Spleen (tissue), 11 donors: ENCODE measurements around the gene SCN4B. TPM values are rescaled to one million over a fixed set of nuclear protein-coding genes. Genes with fewer than 3 reads are reported as not detected.

Experiments
- DNase-seq: peaks from one replicate; pipeline ENCODE4 v3.0.0-alpha.2; 2020
- H3K27ac ChIP-seq, 8 donors: fragments of 200-600 bp; sonication (generic) in 7 of 8; 1 replicate in 4 of 8; 2 replicates in 4 of 8; pipeline versions ENCODE4 v1.5.0 to v1.8.0; 2016 to 2021; ENCODE audit warnings: inconsistent platforms in 4 of 8, mild to moderate bottlenecking in 4 of 8, moderate library complexity in 1 of 8
- H3K27me3 ChIP-seq, 7 donors: fragments of 200-600 bp; sonication (generic) in 6 of 7; replicated peaks in 1 of 7; 1 replicate in 4 of 7; 2 replicates in 3 of 7; pipeline versions ENCODE4 v1.5.0 to v1.8.0; 2016 to 2021; ENCODE audit warnings: inconsistent platforms in 3 of 7, mild to moderate bottlenecking in 1 of 7
- H3K36me3 ChIP-seq, 6 donors: fragments of 200-600 bp; sonication (generic) in 5 of 6; 1 replicate in 4 of 6; 2 replicates in 2 of 6; pipeline versions ENCODE4 v1.5.0 to v1.8.0; 2016 to 2021; ENCODE audit warnings: inconsistent platforms in 2 of 6
- H3K4me1 ChIP-seq, 6 donors: fragments of 200-600 bp; sonication (generic) in 5 of 6; 1 replicate in 3 of 6; 2 replicates in 3 of 6; pipeline versions ENCODE4 v1.5.0 to v1.8.0; 2016 to 2021; ENCODE audit warnings: inconsistent platforms in 3 of 6
- H3K4me3 ChIP-seq, 8 donors: fragments of 200-600 bp; sonication (generic) in 7 of 8; 1 replicate in 4 of 8; 2 replicates in 4 of 8; pipeline versions ENCODE4 v1.5.0 to v1.8.0; 2016 to 2021; ENCODE audit warnings: inconsistent platforms in 4 of 8, mild to moderate bottlenecking in 4 of 8, moderate library complexity in 2 of 8
- H3K9me3 ChIP-seq, 8 donors: fragments of 200-600 bp; sonication (generic) in 7 of 8; 1 replicate in 4 of 8; 2 replicates in 4 of 8; pipeline versions ENCODE4 v1.5.0 to v1.8.0; 2016 to 2021; ENCODE audit warnings: inconsistent platforms in 4 of 8
- CTCF ChIP-seq, 11 experiments: fragments of 200-600 bp in 7 of 11; fragments of 450-650 bp in 4 of 11; sonication (generic) in 4 of 11; IDR thresholded peaks in 8 of 11; conservative IDR thresholded peaks in 3 of 11; 1 replicate in 7 of 11; 2 replicates in 4 of 11; pipeline versions ENCODE4 v1.4.0 to v1.8.0; 2016 to 2021; ENCODE audit warnings: antibody characterized with exemption in 11 of 11, inconsistent platforms in 4 of 11, mild to moderate bottlenecking in 1 of 11
- POLR2A ChIP-seq, 3 donors: fragments of 450-650 bp; IDR thresholded peaks; one replicate each; pipeline ENCODE4 v1.5.1; 2017; ENCODE audit warnings: antibody characterized with exemption in 3 of 3, mild to moderate bottlenecking in 1 of 3
- POLR2AphosphoS5 ChIP-seq, 3 donors: sonication (generic); formaldehyde crosslinking; IDR thresholded peaks; one replicate each; pipeline ENCODE4 v1.5.1; 2017; ENCODE audit warnings: antibody characterized with exemption in 3 of 3
- WGBS, 5 donors: extraction: QIAGEN DNeasy Blood & Tissue Kit in 3 of 5; methylation state at CpG; one replicate each; pipeline versions ENCODE4 v1.1.5 to v1.1.7; 2013 to 2018; 5-methylcytosine and 5-hydroxymethylcytosine counted together
- intact Hi-C: fragments of 100-400 bp; cut with DNase I; formaldehyde crosslinking; loops from one replicate; pipeline ENCODE4 v1.15.0; 2023; ENCODE audit warnings: low total_unique reads
- polyA plus RNA-seq, 3 donors: library from polyadenylated mRNA; stranded (reverse); fragments of 200-250 nt; gene quantifications; one replicate each; pipeline ENCODE4 v1.2.1, GENCODE V29; 2013
- total RNA-seq, 7 donors: library from RNA; depleted of rRNA in 3 of 7; stranded (reverse); fragments of >200 nt in 3 of 7; fragmentation: NEBNext Ultra II Directional in 4 of 7; extraction: Animal tissue kit (Norgen Biotek cat#: 25700) in 4 of 7; gene quantifications; one replicate each; pipeline versions ENCODE4 v1.1.0 to v1.2.1, GENCODE V29; 2016 to 2021
- donor health status: healthy with polysubstance abuse.
- donor health status: DM: no; HTN: no; CAD: no; lungs with moderate emphysema.
- donor health status: DM: no; HTN: no; CAD: no.
- donor health status: Bipolar disorder and iron deficiency.
- donor health status: healthy.
- donor health status: DM: no; HTN: no; CAD: no.
- donor health status: DM: yes; HTN: yes; CAD: no.

SCN4B gene
- total and polyA plus RNA-seq, 10 donors = 0.06 to 1.9 (median 0.41) TPM; not detected in 2

GRCh38 chr11:118084656-118085055 lies 68.0 kb downstream of the SCN4B start:
- H3K4me1 ChIP-seq = peaks cover 0 to 22% (median 9%) of the 10 kb centered on the region in 6 donors
- peaks cover 0 to 28% (median 16%) of the 10 kb centered on the region in 8 donors for H3K9me3 ChIP-seq
- H3K4me3 ChIP-seq = no peak overlapping the region
- H3K27me3 ChIP-seq = peaks cover 0 to 10% (median 0%) of the 10 kb centered on the region in 7 donors
- no peak for DNase-seq
- H3K36me3 ChIP-seq = no peaks in the 10 kb centered on the region
- no peak overlapping the region for H3K27ac ChIP-seq
- no peak for TF ChIP-seq POLR2AphosphoS5 (IDR thresholded peaks at IDR 0.05)
- TF ChIP-seq POLR2A (IDR thresholded peaks at IDR 0.05) = no peak
- TF ChIP-seq CTCF (IDR thresholded peaks at IDR 0.05 in 8 of 11, conservative IDR thresholded peaks at IDR 0.05 in 3 of 11) = no peak
- intact Hi-C loops = no loop called here

GRCh38 chr11:118084247-118084646 lies 68.4 kb downstream of the SCN4B start:
- Histone ChIP-seq H3K9me3 (peaks cover 0 to 28% (median 16%) of the 10 kb centered on the region in 8 donors), H3K27me3 (peaks cover 0 to 14% (median 0%) of the 10 kb centered on the region in 7 donors), H3K4me3 (no peak overlapping the region), H3K4me1 (peaks cover 0 to 22% (median 9%) of the 10 kb centered on the region in 6 donors), H3K36me3 (no peaks in the 10 kb centered on the region), H3K27ac (no peak overlapping the region)
- 8 to 17% (median 14%) methylated on average over 4 of the region's 4 CpGs for WGBS, 5 donors
- TF ChIP-seq POLR2AphosphoS5 (IDR thresholded peaks at IDR 0.05) = no peak
- TF ChIP-seq POLR2A (IDR thresholded peaks at IDR 0.05) = no peak
- TF ChIP-seq CTCF (IDR thresholded peaks at IDR 0.05 in 8 of 11, conservative IDR thresholded peaks at IDR 0.05 in 3 of 11) = no peak
- intact Hi-C loops = no loop called here
- no peak for DNase-seq

Other genes starting within 250 kb of the SCN4B start
- gene TMPRSS13, start 223.4 kb downstream of the SCN4B start, total RNA-seq = 1 to 10 TPM in 6 of 7 donors, under 1 TPM in 1; 0.95 to 2.2 (median 1.7) TPM
- 1 to 10 TPM; 1.3 to 1.9 (median 1.5) TPM for gene TMPRSS13, start 223.4 kb downstream of the SCN4B start, polyA plus RNA-seq
- gene IL10RA, start 166.4 kb downstream of the SCN4B start, total RNA-seq = 100 to 1,000 TPM; 114 to 239 (median 171) TPM
- 10 to 100 TPM; 32.9 to 39.4 (median 38.3) TPM for gene IL10RA, start 166.4 kb downstream of the SCN4B start, polyA plus RNA-seq
- gene TMPRSS4, start 75.7 kb downstream of the SCN4B start, total RNA-seq = 1 to 10 TPM in 3 of 7 donors, under 1 TPM in 1, not detected in 3; 0.85 to 1.4 (median 1.2) TPM
- under 1 TPM; 0.09 to 0.26 (median 0.21) TPM for gene TMPRSS4, start 75.7 kb downstream of the SCN4B start, polyA plus RNA-seq
- 1 to 10 TPM in 1 of 7 donors, under 1 TPM in 6; 0.20 to 1.3 (median 0.46) TPM for gene SMIM35, start 65.9 kb downstream of the SCN4B start, total RNA-seq
- gene SMIM35, start 65.9 kb downstream of the SCN4B start, polyA plus RNA-seq = under 1 TPM; 0.16 to 0.59 (median 0.33) TPM
- under 1 TPM in 3 of 7 donors, not detected in 4; 0.03 to 0.15 (median 0.14) TPM for gene SCN2B, start 23.8 kb upstream of the SCN4B start, total RNA-seq
- gene SCN2B, start 23.8 kb upstream of the SCN4B start, polyA plus RNA-seq = under 1 TPM; 0.02 to 0.04 (median 0.03) TPM
- gene JAML, start 72.2 kb upstream of the SCN4B start, total RNA-seq = 100 to 1,000 TPM in 2 of 7 donors, 10 to 100 TPM in 5; 45.5 to 180 (median 91.3) TPM
- 100 to 1,000 TPM in 1 of 3 donors, 10 to 100 TPM in 2; 18.2 to 154 (median 42.0) TPM for gene JAML, start 72.2 kb upstream of the SCN4B start, polyA plus RNA-seq
- gene MPZL3, start 99.5 kb upstream of the SCN4B start, total RNA-seq = 10 to 100 TPM in 3 of 7 donors, 1 to 10 TPM in 4; 4.3 to 12.9 (median 9.2) TPM
- gene MPZL3, start 99.5 kb upstream of the SCN4B start, polyA plus RNA-seq = 1 to 10 TPM; 2.0 to 2.1 (median 2.1) TPM
- gene MPZL2, start 111.5 kb upstream of the SCN4B start, total RNA-seq = 10 to 100 TPM in 3 of 7 donors, 1 to 10 TPM in 4; 7.0 to 18.4 (median 9.8) TPM
- 1 to 10 TPM; 1.6 to 2.0 (median 1.8) TPM for gene MPZL2, start 111.5 kb upstream of the SCN4B start, polyA plus RNA-seq
- 10 to 100 TPM; 49.1 to 89.2 (median 60.0) TPM for gene CD3E, start 151.9 kb upstream of the SCN4B start, total RNA-seq
- gene CD3E, start 151.9 kb upstream of the SCN4B start, polyA plus RNA-seq = 10 to 100 TPM; 20.5 to 51.4 (median 32.9) TPM
- gene CD3D, start 189.9 kb upstream of the SCN4B start, total RNA-seq = 10 to 100 TPM; 27.3 to 70.0 (median 43.0) TPM
- 10 to 100 TPM; 28.6 to 70.7 (median 31.7) TPM for gene CD3D, start 189.9 kb upstream of the SCN4B start, polyA plus RNA-seq
- 10 to 100 TPM; 15.7 to 30.5 (median 20.2) TPM for gene CD3G, start 191.5 kb upstream of the SCN4B start, total RNA-seq
- gene CD3G, start 191.5 kb upstream of the SCN4B start, polyA plus RNA-seq = 1 to 10 TPM; 1.4 to 3.9 (median 3.5) TPM
- gene UBE4A, start 206.8 kb upstream of the SCN4B start, total RNA-seq = 10 to 100 TPM; 31.8 to 55.6 (median 42.8) TPM
- 10 to 100 TPM; 13.0 to 17.8 (median 13.6) TPM for gene UBE4A, start 206.8 kb upstream of the SCN4B start, polyA plus RNA-seq
- gene ATP5MG, start 248.8 kb upstream of the SCN4B start, total RNA-seq = 100 to 1,000 TPM in 4 of 7 donors, 10 to 100 TPM in 3; 34.5 to 154 (median 135) TPM
- gene ATP5MG, start 248.8 kb upstream of the SCN4B start, polyA plus RNA-seq = 100 to 1,000 TPM; 178 to 258 (median 232) TPM